Hepatocyte (in vitro differentiated cells): ENCODE results near the gene LRRFIP1. TPM values are rescaled to one million over a fixed set of nuclear protein-coding genes. Genes with fewer than 3 reads are reported as not detected.

Source experiments
- DNase-seq: peaks from one replicate; pipeline ENCODE4 v3.0.0-alpha.2; 2016; ENCODE audit warnings: low spot score
- H2AFZ ChIP-seq: fragments of 200-600 bp; sonication (generic); 2 replicates; pipeline ENCODE4 v1.6.0; 2016; ENCODE audit warnings: antibody characterized with exemption, mild to moderate bottlenecking
- H3K27ac ChIP-seq: fragments of 200-600 bp; sonication (generic); 2 replicates; pipeline ENCODE4 v1.5.1; 2016; ENCODE audit warnings: mild to moderate bottlenecking
- H3K27me3 ChIP-seq: fragments of 200-600 bp; sonication (generic); 2 replicates; pipeline ENCODE4 v1.6.1; 2016
- H3K36me3 ChIP-seq: fragments of 200-600 bp; sonication (generic); replicated peaks from 2 replicates; pipeline ENCODE4 v1.5.1; 2016; ENCODE audit warnings: low read depth; ENCODE audit not compliant: insufficient read depth
- H3K4me1 ChIP-seq: fragments of 200-600 bp; sonication (generic); 2 replicates; pipeline ENCODE4 v1.5.1; 2016; ENCODE audit warnings: mild to moderate bottlenecking, moderate library complexity; ENCODE audit not compliant: insufficient read depth
- H3K4me2 ChIP-seq: fragments of 200-600 bp; sonication (generic); 2 replicates; pipeline ENCODE4 v1.6.0; 2016
- H3K4me3 ChIP-seq: fragments of 200-600 bp; sonication (generic); 2 replicates; pipeline ENCODE4 v1.5.1; 2016; ENCODE audit warnings: mild to moderate bottlenecking
- H3K79me2 ChIP-seq: fragments of 200-600 bp; sonication (generic); 2 replicates; pipeline ENCODE4 v1.6.0; 2017; ENCODE audit warnings: mild to moderate bottlenecking
- H3K9me2 ChIP-seq: fragments of 200-600 bp; sonication (generic); replicated peaks from 2 replicates; pipeline ENCODE4 v1.6.0; 2017; ENCODE audit warnings: mild to moderate bottlenecking; ENCODE audit not compliant: insufficient read depth
- H3K9me3 ChIP-seq: fragments of 200-600 bp; sonication (generic); 2 replicates; pipeline ENCODE4 v1.5.1; 2016; ENCODE audit warnings: low read depth, mild to moderate bottlenecking
- H4K20me1 ChIP-seq: fragments of 200-600 bp; sonication (generic); 2 replicates; pipeline ENCODE4 v1.6.0; 2016; ENCODE audit warnings: mild to moderate bottlenecking; ENCODE audit not compliant: insufficient read depth, poor library complexity, severe bottlenecking
- CTCF ChIP-seq: fragments of 200-600 bp; sonication (generic); IDR thresholded peaks from 2 replicates; pipeline ENCODE4 v1.5.1; 2016; ENCODE audit warnings: antibody characterized with exemption, mild to moderate bottlenecking; ENCODE audit not compliant: poor library complexity
- EZH2 ChIP-seq: fragments of 200-600 bp; sonication (generic); IDR thresholded peaks from 2 replicates; pipeline ENCODE4 v1.6.1; 2016; ENCODE audit warnings: antibody characterized with exemption, mild to moderate bottlenecking, borderline replicate concordance
- EZH2phosphoT487 ChIP-seq: fragments of 200-600 bp; sonication (generic); IDR thresholded peaks from one replicate; pipeline ENCODE4 v1.6.1; 2018; ENCODE audit warnings: antibody characterized with exemption, mild to moderate bottlenecking, low read depth, moderate library complexity; ENCODE audit not compliant: unreplicated experiment, severe bottlenecking
- whole genome bisulfite sequencing: methylation state at CpG from one replicate; pipeline ENCODE4 v1.1.6; 2016; ENCODE audit warnings: low lambda C conversion rate; ENCODE audit errors: missing lambda C conversion rate; 5-methylcytosine and 5-hydroxymethylcytosine counted together
- polyA plus RNA-seq: library from polyadenylated mRNA; unstranded; fragments of >200 nt; fragmentation: Nextera tagmentation; extraction: Ambion mirVana; gene quantifications from 2 replicates; pipeline ENCODE4 v1.2.1, GENCODE V29; 2016
- total RNA-seq: library from RNA; depleted of rRNA; stranded (reverse); fragments of >200 nt; gene quantifications from 2 replicates; pipeline ENCODE4 v1.2.3, GENCODE V29; 2014

The LRRFIP1 gene
- total and polyA plus RNA-seq, 2 experiments from 2014 or later: 42.7 to 64.1 TPM

GRCh38 chr2:237661799-237662328, 34.5 kb downstream of the LRRFIP1 start:
- H3K4me2 ChIP-seq: peak overlapping the region; percentile 46
- no peak overlapping the region for H2AFZ ChIP-seq
- TF ChIP-seq EZH2 (no peak), EZH2phosphoT487 (no peak), CTCF (no peak)
- H3K27me3 ChIP-seq: no peaks in the 10 kb centered on the region
- DNase-seq: no peak
- WGBS: 93% methylated on average over 11 of the region's 11 CpGs
- H3K79me2 ChIP-seq: no peaks in the 10 kb centered on the region
- H3K4me1 ChIP-seq: peaks cover 18% of the 10 kb centered on the region
- H3K36me3 ChIP-seq: no peaks in the 10 kb centered on the region
- H3K9me2 ChIP-seq: no peaks in the 10 kb centered on the region
- H3K27ac ChIP-seq: peak overlapping the region; percentile 16
- H3K4me3 ChIP-seq: no peak overlapping the region
- H4K20me1 ChIP-seq: no peaks in the 10 kb centered on the region
- no peaks in the 10 kb centered on the region for H3K9me3 ChIP-seq

- Histone ChIP-seq H3K4me3 (no peak overlapping the region), H3K9me2 (no peaks in the 10 kb centered on the region), H3K27me3 (no peaks in the 10 kb centered on the region), H3K4me1 (peaks cover 18% of the 10 kb centered on the region), H3K36me3 (no peaks in the 10 kb centered on the region), H4K20me1 (no peaks in the 10 kb centered on the region), H3K9me3 (no peaks in the 10 kb centered on the region), H3K79me2 (no peaks in the 10 kb centered on the region), H2AFZ (no peak overlapping the region), H3K4me2 (peak overlapping the region; percentile 61), H3K27ac (peak overlapping the region; percentile 53)
- no peak for TF ChIP-seq EZH2phosphoT487
- no peak for TF ChIP-seq CTCF
- TF ChIP-seq EZH2: no peak
- peak; percentile 94 for DNase-seq
- 11% methylated on average over 13 of the region's 13 CpGs for WGBS
Measured at GRCh38 chr2:237662671-237663093, 35.3 kb downstream of the LRRFIP1 start.

GRCh38 chr2:237663517-237664110, 36.2 kb downstream of the LRRFIP1 start:
- 84% methylated on average over 11 of the region's 12 CpGs for WGBS
- Histone ChIP-seq H2AFZ (no peak overlapping the region), H3K9me3 (no peaks in the 10 kb centered on the region), H3K27me3 (no peaks in the 10 kb centered on the region), H3K79me2 (no peaks in the 10 kb centered on the region), H3K4me2 (no peak overlapping the region), H3K4me1 (peaks cover 18% of the 10 kb centered on the region), H3K4me3 (no peak overlapping the region), H3K36me3 (no peaks in the 10 kb centered on the region), H4K20me1 (no peaks in the 10 kb centered on the region), H3K27ac (peak overlapping the region; percentile 53), H3K9me2 (no peaks in the 10 kb centered on the region)
- no peak for DNase-seq
- TF ChIP-seq CTCF: no peak
- TF ChIP-seq EZH2phosphoT487: no peak
- TF ChIP-seq EZH2: no peak
